K562 (cell line): ENCODE results near the gene FAM174B. TPM values are rescaled to one million over a fixed set of nuclear protein-coding genes. Genes with fewer than 3 reads are reported as not detected.

Source experiments
- ATAC-seq: fragments of 200-7000 bp; cut with Tn5 transposase; 3 replicates; pipeline ENCODE4 v1.9.1; 2020; ENCODE audit warnings: moderate library complexity
- BruUV-seq: library from RNA; stranded (reverse); fragments of 400-500 nt; replicated peaks from 2 replicates; lab custom pipeline; 2021; lab: Mats Ljungman, UMichigan
- CTCF ChIA-PET: fragments of 300-600 bp; formaldehyde crosslinking; extraction: SDS; loops from one replicate; lab custom pipeline; 2021; ENCODE audit warnings: low intra/inter-chr PET ratio; lab: Yijun Ruan, JAX
- POLR2A ChIA-PET: fragments of 300-600, 350-650 bp; sonication (Branson Sonifier 250); formaldehyde crosslinking; extraction: SDS; loops from one replicate; lab custom pipeline; 2021; ENCODE audit warnings: antibody characterized with exemption, inconsistent platforms; lab: Yijun Ruan, JAX
- DNase-seq, 4 experiments: peaks; one replicate each; pipeline versions ENCODE4 v3.0.0 to v3.0.0-alpha.2; 2011 to 2018; ENCODE audit warnings: low spot score in 3 of 4, mixed read lengths in 3 of 4; ENCODE audit errors: extremely low read depth in 1 of 4
- FAIRE-seq: peaks from 2 replicates; lab custom pipeline; 2011; peaks lifted over from hg19 to GRCh38; lab: Jason Lieb, UNC
- H2AFZ ChIP-seq: 2 replicates; pipeline ENCODE4 v1.6.0; 2011; ENCODE audit warnings: low read depth, low read length, control low read depth, inconsistent platforms
- H3K27ac ChIP-seq: fragments of 200-600 bp; 3 replicates; pipeline ENCODE4 v1.8.0; 2011; ENCODE audit warnings: low read depth, mild to moderate bottlenecking, control low read depth, inconsistent platforms, low read length, moderate library complexity, mixed read lengths; ENCODE audit errors: extremely low read depth
- H3K27me3 ChIP-seq, 2 experiments: fragments of 300-600 bp in 1 of 2; 2 replicates in 1 of 2; 3 replicates in 1 of 2; pipeline versions ENCODE4 v1.6.0 to v1.8.0; 2011; ENCODE audit warnings: inconsistent platforms in 2 of 2, low read length in 2 of 2, mild to moderate bottlenecking in 1 of 2, mixed read lengths in 1 of 2, moderate library complexity in 1 of 2; ENCODE audit not compliant: control insufficient read depth in 2 of 2, insufficient read depth in 2 of 2
- H3K36me3 ChIP-seq: fragments of 300-600 bp; 3 replicates; pipeline ENCODE4 v1.8.0; 2011; ENCODE audit warnings: mild to moderate bottlenecking, low read length, inconsistent platforms; ENCODE audit not compliant: control insufficient read depth, insufficient read depth
- H3K4me1 ChIP-seq, 2 experiments: fragments of 200-600 bp in 1 of 2; replicated peaks in 1 of 2; 2 replicates in 1 of 2; 3 replicates in 1 of 2; pipeline versions ENCODE4 v1.5.1 to v1.8.0; 2011; ENCODE audit warnings: inconsistent platforms in 2 of 2, low read length in 2 of 2, mild to moderate bottlenecking in 1 of 2, mixed read lengths in 1 of 2, moderate library complexity in 1 of 2; ENCODE audit not compliant: control insufficient read depth in 2 of 2, insufficient read depth in 2 of 2
- H3K4me2 ChIP-seq: 2 replicates; pipeline ENCODE4 v1.6.1; 2011; ENCODE audit warnings: low read length, control low read depth, inconsistent platforms, mixed read lengths; ENCODE audit not compliant: insufficient read depth
- H3K4me3 ChIP-seq: fragments of 200-600 bp; sonication (generic), shearing (Covaris generic); 2 replicates; pipeline ENCODE4 v1.5.1; 2016; ENCODE audit warnings: control low read depth, inconsistent platforms
- H3K79me2 ChIP-seq: fragments of 200-600 bp; 3 replicates; pipeline ENCODE4 v1.8.0; 2011; ENCODE audit warnings: low read length, inconsistent platforms; ENCODE audit not compliant: control insufficient read depth, insufficient read depth
- H3K9ac ChIP-seq, 2 experiments: 2 replicates each; pipeline versions ENCODE4 v1.6.0 to v1.6.1; 2011; ENCODE audit warnings: low read depth in 2 of 2, low read length in 2 of 2, control low read depth in 1 of 2, inconsistent platforms in 1 of 2, mild to moderate bottlenecking in 1 of 2, mixed read lengths in 1 of 2; ENCODE audit not compliant: insufficient read depth in 1 of 2
- H3K9me1 ChIP-seq: one replicate; pipeline ENCODE4 v1.6.0; 2011; ENCODE audit warnings: inconsistent platforms, mild to moderate bottlenecking, low read length, moderate library complexity; ENCODE audit not compliant: control insufficient read depth, insufficient read depth
- H3K9me3 ChIP-seq: replicated peaks from 2 replicates; pipeline ENCODE4 v1.5.1; 2011; ENCODE audit warnings: low read depth, low read length, inconsistent platforms; ENCODE audit not compliant: control insufficient read depth, insufficient read depth
- H4K20me1 ChIP-seq: replicated peaks from 2 replicates; pipeline ENCODE4 v1.6.1; 2011; ENCODE audit warnings: low read length, inconsistent platforms, mixed read lengths; ENCODE audit not compliant: control insufficient read depth, insufficient read depth
- BRCA1 ChIP-seq, 2 experiments: fragments of 450-650 bp in 1 of 2; sonication (generic) in 1 of 2; formaldehyde crosslinking in 1 of 2; IDR thresholded peaks; 2 replicates each; pipeline versions ENCODE4 v1.5.0 to v1.6.1; 2017 to 2020; ENCODE audit warnings: mild to moderate bottlenecking in 1 of 2, missing genetic modification reagents in 1 of 2
- CREM ChIP-seq: IDR thresholded peaks from 2 replicates; pipeline ENCODE4 v1.6.1; 2014; ENCODE audit warnings: antibody characterized with exemption, low read depth
- EZH2 ChIP-seq: IDR thresholded peaks from 2 replicates; pipeline ENCODE4 v1.6.1; 2012; ENCODE audit warnings: low read depth, mild to moderate bottlenecking, inconsistent platforms, low read length, borderline replicate concordance
- FOXK2 ChIP-seq, 2 experiments: fragments of 450-650 bp; IDR thresholded peaks in 1 of 2; conservative IDR thresholded peaks in 1 of 2; 2 replicates each; pipeline ENCODE4 v1.6.1; 2016; ENCODE audit warnings: low read depth in 2 of 2, mild to moderate bottlenecking in 1 of 2
- PKNOX1 ChIP-seq: fragments of 450-650 bp; IDR thresholded peaks from 2 replicates; pipeline ENCODE4 v1.6.1; 2016
- SIX5 ChIP-seq, 2 experiments: IDR thresholded peaks; 2 replicates each; pipeline ENCODE4 v1.6.1; 2011; ENCODE audit warnings: low read length in 2 of 2, borderline replicate concordance in 1 of 2, low read depth in 1 of 2, mild to moderate bottlenecking in 1 of 2, moderate library complexity in 1 of 2; ENCODE audit not compliant: insufficient read depth in 1 of 2
- SMARCC2 ChIP-seq: fragments of 450-650 bp; IDR thresholded peaks from 2 replicates; pipeline ENCODE4 v1.6.1; 2017; ENCODE audit warnings: antibody characterized with exemption, moderate library complexity, mild to moderate bottlenecking, low read depth
- SMC3 ChIP-seq: conservative IDR thresholded peaks from 2 replicates; pipeline ENCODE4 v1.6.1; 2011; ENCODE audit warnings: low read depth, low read length, improper control_type of control experiment; ENCODE audit not compliant: insufficient read depth
- TAF1 ChIP-seq: IDR thresholded peaks from 2 replicates; pipeline ENCODE4 v1.6.1; 2011; ENCODE audit warnings: mild to moderate bottlenecking, low read length, moderate library complexity; ENCODE audit not compliant: insufficient read depth, control insufficient read depth, severe bottlenecking; ENCODE audit errors: extremely low read depth
- ZFPM2 ChIP-seq: fragments of 250-450 bp; sonication (Bioruptor Pico); IDR thresholded peaks from 2 replicates; pipeline ENCODE4 v1.5.1; 2022; ENCODE audit warnings: mild to moderate bottlenecking
- ZNF507 ChIP-seq: conservative IDR thresholded peaks from 2 replicates; pipeline ENCODE4 v1.6.1; 2017; ENCODE audit warnings: missing genetic modification characterization, missing compliant biosample characterization
- ZNF518B ChIP-seq: fragments of 250-450 bp; sonication (Bioruptor Pico); IDR thresholded peaks from 2 replicates; pipeline ENCODE4 v1.5.0; 2021; ENCODE audit warnings: mild to moderate bottlenecking, moderate library complexity
- WGBS: fragments of 100-300 bp; shearing (Covaris generic); methylation state at CpG from one replicate; pipeline ENCODE4 v1.1.6; 2016; ENCODE audit warnings: low coverage, mixed read lengths; ENCODE audit not compliant: insufficient coverage; ENCODE audit errors: missing lambda C conversion rate; 5-methylcytosine and 5-hydroxymethylcytosine counted together
- in situ Hi-C: fragments of 300-500 bp; cut with MboI; formaldehyde crosslinking; loops from 4 replicates; pipeline ENCODE4 v1.15.0; 2018; ENCODE audit warnings: inconsistent platforms, mixed read lengths
- intact Hi-C: fragments of 100-400 bp; cut with micrococcal nuclease; formaldehyde crosslinking; loops from 2 replicates; pipeline ENCODE4 v1.14.2; 2022
- polyA plus RNA-seq, 8 experiments: library from polyadenylated mRNA; depleted of rRNA in 4 of 8; stranded (reverse) in 5 of 8; unstranded in 3 of 8; fragments of >200 nt; fragmentation: Nextera tagmentation in 2 of 8; fragmentation: Illumina TruSeq in 1 of 8; extraction: Ambion mirVana in 2 of 8; extraction: Trizol in 1 of 8; gene quantifications; 2 replicates each; pipeline versions ENCODE4 v1.2.1 to v1.2.3, GENCODE V29; 2011 to 2014; ENCODE audit warnings: inconsistent platforms in 1 of 8, missing spikeins in 1 of 8
- total RNA-seq, 7 experiments: library from RNA; depleted of rRNA in 6 of 7; stranded (reverse); fragments of >200 nt in 6 of 7; fragmentation: Illumina TruSeq in 2 of 7; extraction: Trizol in 2 of 7; gene quantifications; 2 replicates each; pipeline versions ENCODE4 v1.2.1 to v1.2.3, GENCODE V29; 2011 to 2021; ENCODE audit warnings: low replicate concordance in 1 of 7
- TF ChIP-seq, protein P1 (sequence below): fragments of 450-650 bp; formaldehyde crosslinking; IDR thresholded peaks from 2 replicates; pipeline ENCODE4 v1.4.0; 2022; ENCODE audit warnings: missing genetic modification characterization
- TF ChIP-seq, protein P2 (sequence below): fragments of 250-450 bp; sonication (Bioruptor Pico); IDR thresholded peaks from 2 replicates; pipeline ENCODE4 v1.4.0; 2020; ENCODE audit warnings: mild to moderate bottlenecking, moderate library complexity

The FAM174B gene
- total and polyA plus RNA-seq, 9 of the 15 experiments (the other 6 are each of a cell fraction or from before 2014, with no cell fraction given): 0.39 to 2.7 (median 1.9) TPM; not detected in 1

GRCh38 chr15:92574566-92574965 is 81.0 kb downstream of the FAM174B start:
- Histone ChIP-seq H3K4me1 (no peaks in the 10 kb centered on the region), H3K27ac (no peak overlapping the region), H3K36me3 (no peaks in the 10 kb centered on the region), H3K9me3 (no peaks in the 10 kb centered on the region), H3K4me3 (no peak overlapping the region), H3K9ac (no peak overlapping the region), H2AFZ (no peak overlapping the region), H4K20me1 (no peaks in the 10 kb centered on the region), H3K27me3 (peaks cover 17 to 61% of the 10 kb centered on the region in 2 experiments), H3K79me2 (no peaks in the 10 kb centered on the region), H3K9me1 (no peaks in the 10 kb centered on the region), H3K4me2 (no peak overlapping the region)
- no peak for TF ChIP-seq SIX5 (IDR thresholded peaks at IDR 0.05; ENCODE audit: borderline replicate concordance in 1 of 2, insufficient read depth in 1 of 2, low read depth in 1 of 2, low read length in 2 of 2)
- no peak for TF ChIP-seq ZNF518B
- TF ChIP-seq SMARCC2: no peak
- no peak for TF ChIP-seq CREM
- no peak for TF ChIP-seq EZH2
- TF ChIP-seq SMC3: no peak
- no peak for TF ChIP-seq FOXK2 (conservative IDR thresholded peaks at IDR 0.05 in 1 of 2, IDR thresholded peaks at IDR 0.05 in 1 of 2; ENCODE audit: low read depth in 2 of 2)
- TF ChIP-seq, protein P1, sequence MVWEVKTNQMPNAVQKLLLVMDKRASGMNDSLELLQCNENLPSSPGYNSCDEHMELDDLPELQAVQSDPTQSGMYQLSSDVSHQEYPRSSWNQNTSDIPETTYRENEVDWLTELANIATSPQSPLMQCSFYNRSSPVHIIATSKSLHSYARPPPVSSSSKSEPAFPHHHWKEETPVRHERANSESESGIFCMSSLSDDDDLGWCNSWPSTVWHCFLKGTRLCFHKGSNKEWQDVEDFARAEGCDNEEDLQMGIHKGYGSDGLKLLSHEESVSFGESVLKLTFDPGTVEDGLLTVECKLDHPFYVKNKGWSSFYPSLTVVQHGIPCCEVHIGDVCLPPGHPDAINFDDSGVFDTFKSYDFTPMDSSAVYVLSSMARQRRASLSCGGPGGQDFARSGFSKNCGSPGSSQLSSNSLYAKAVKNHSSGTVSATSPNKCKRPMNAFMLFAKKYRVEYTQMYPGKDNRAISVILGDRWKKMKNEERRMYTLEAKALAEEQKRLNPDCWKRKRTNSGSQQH (CRISPR knock-in tag): no peak
- TF ChIP-seq PKNOX1: no peak
- TF ChIP-seq TAF1: no peak
- no peak for TF ChIP-seq ZNF507 (tag)
- TF ChIP-seq, protein P2, sequence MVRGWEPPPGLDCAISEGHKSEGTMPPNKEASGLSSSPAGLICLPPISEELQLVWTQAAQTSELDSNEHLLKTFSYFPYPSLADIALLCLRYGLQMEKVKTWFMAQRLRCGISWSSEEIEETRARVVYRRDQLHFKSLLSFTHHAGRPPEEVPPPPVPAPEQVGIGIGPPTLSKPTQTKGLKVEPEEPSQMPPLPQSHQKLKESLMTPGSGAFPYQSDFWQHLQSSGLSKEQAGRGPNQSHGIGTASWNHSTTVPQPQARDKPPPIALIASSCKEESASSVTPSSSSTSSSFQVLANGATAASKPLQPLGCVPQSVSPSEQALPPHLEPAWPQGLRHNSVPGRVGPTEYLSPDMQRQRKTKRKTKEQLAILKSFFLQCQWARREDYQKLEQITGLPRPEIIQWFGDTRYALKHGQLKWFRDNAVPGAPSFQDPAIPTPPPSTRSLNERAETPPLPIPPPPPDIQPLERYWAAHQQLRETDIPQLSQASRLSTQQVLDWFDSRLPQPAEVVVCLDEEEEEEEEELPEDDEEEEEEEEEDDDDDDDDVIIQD: no peak
- no peak for TF ChIP-seq ZFPM2 (CRISPR knock-in tag)
- TF ChIP-seq BRCA1 (IDR thresholded peaks at IDR 0.05): no peak
- no peak for TF ChIP-seq BRCA1 (CRISPR knock-in tag; IDR thresholded peaks at IDR 0.05)
- WGBS: 0% methylated on average over 1 of the region's 1 CpG
- DNase-seq: no peak
- FAIRE-seq: no peak
- POLR2A ChIA-PET: no interaction called here
- no peak for ATAC-seq
- in situ Hi-C loops (no loop called here), intact Hi-C loops (no loop called here)
- BruUV-seq: no TSS peak
- CTCF ChIA-PET: no interaction called here
